Measurements from ENCODE around the gene STOX1.
"Not testable (repeated sequence)": the region's sequence is repeated elsewhere in the genome, so short reads cannot be mapped to it uniquely, and the experiment has no call there.

STOX1 gene

GRCh38 chr10:68880181-68880580, 52.9 kb downstream of the STOX1 start:
- DNase-seq, result no peak

GRCh38 chr10:68895041-68895440, 67.7 kb downstream of the STOX1 start:
- no peak for DNase-seq

- DNase-seq, result peak; percentile 67
Measured at GRCh38 chr10:68897336-68897741, 70.0 kb downstream of the STOX1 start.

GRCh38 chr10:68899186-68899745, 71.9 kb downstream of the STOX1 start:
- DNase-seq, result no peak

GRCh38 chr10:68900427-68901104, 73.2 kb downstream of the STOX1 start:
- no peak for DNase-seq

- DNase-seq, result peak; percentile 100
Measured at GRCh38 chr10:68901105-68901927, 74.0 kb downstream of the STOX1 start, which contains the start of gene DDX50. Gene DDX50, plus strand, starts transcription at chr10:68901315. Its CDS starts 70 bp downstream, at chr10:68901385.

- no peak for DNase-seq
Measured at GRCh38 chr10:68902382-68902781, 75.1 kb downstream of the STOX1 start.

- no peak for DNase-seq
Measured at GRCh38 chr10:68924593-68924992, 97.3 kb downstream of the STOX1 start.

GRCh38 chr10:68925489-68925888, 98.2 kb downstream of the STOX1 start:
- DNase-seq, result no peak

- DNase-seq, result not testable (repeated sequence)
Measured at GRCh38 chr10:68929157-68929556, 101.8 kb downstream of the STOX1 start.

- not testable (repeated sequence) for DNase-seq
Measured at GRCh38 chr10:68929888-68930287, 102.6 kb downstream of the STOX1 start.

- DNase-seq, result not testable (repeated sequence)
Measured at GRCh38 chr10:68932860-68933259, 105.5 kb downstream of the STOX1 start.

GRCh38 chr10:68934994-68935393, 107.7 kb downstream of the STOX1 start:
- no peak for DNase-seq

GRCh38 chr10:68938117-68938516, 110.8 kb downstream of the STOX1 start:
- DNase-seq, result peak; percentile 6

- no peak for DNase-seq
Measured at GRCh38 chr10:68938884-68939283, 111.6 kb downstream of the STOX1 start.

GRCh38 chr10:68940917-68941316, 113.6 kb downstream of the STOX1 start:
- DNase-seq, result not testable (repeated sequence)

Data from fibroblast of skin of right biceps (primary cell).